Fibroblast of pulmonary artery (primary cell): ENCODE measurements around the gene OSBPL6.

ENCODE experiments used
- DNase-seq: peaks from one replicate; pipeline ENCODE4 v3.0.0-alpha.2; 2010; ENCODE audit warnings: low read depth
- H3K4me3 ChIP-seq: replicated peaks from 2 replicates; pipeline ENCODE4 v1.5.1; 2011; ENCODE audit warnings: low read depth, mild to moderate bottlenecking, control low read depth, low read length, moderate library complexity
- TF ChIP-seq, protein P1 (sequence below): IDR thresholded peaks from 2 replicates; pipeline ENCODE4 v1.5.1; 2011; ENCODE audit warnings: mild to moderate bottlenecking, control low read depth, low read length, inconsistent platforms; ENCODE audit errors: missing control alignments

The OSBPL6 gene

GRCh38 chr2:178385595-178386148 is 191.4 kb downstream of the OSBPL6 start:
- DNase-seq: no peak
- TF ChIP-seq, protein P1, sequence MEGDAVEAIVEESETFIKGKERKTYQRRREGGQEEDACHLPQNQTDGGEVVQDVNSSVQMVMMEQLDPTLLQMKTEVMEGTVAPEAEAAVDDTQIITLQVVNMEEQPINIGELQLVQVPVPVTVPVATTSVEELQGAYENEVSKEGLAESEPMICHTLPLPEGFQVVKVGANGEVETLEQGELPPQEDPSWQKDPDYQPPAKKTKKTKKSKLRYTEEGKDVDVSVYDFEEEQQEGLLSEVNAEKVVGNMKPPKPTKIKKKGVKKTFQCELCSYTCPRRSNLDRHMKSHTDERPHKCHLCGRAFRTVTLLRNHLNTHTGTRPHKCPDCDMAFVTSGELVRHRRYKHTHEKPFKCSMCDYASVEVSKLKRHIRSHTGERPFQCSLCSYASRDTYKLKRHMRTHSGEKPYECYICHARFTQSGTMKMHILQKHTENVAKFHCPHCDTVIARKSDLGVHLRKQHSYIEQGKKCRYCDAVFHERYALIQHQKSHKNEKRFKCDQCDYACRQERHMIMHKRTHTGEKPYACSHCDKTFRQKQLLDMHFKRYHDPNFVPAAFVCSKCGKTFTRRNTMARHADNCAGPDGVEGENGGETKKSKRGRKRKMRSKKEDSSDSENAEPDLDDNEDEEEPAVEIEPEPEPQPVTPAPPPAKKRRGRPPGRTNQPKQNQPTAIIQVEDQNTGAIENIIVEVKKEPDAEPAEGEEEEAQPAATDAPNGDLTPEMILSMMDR: no peak
- no peak overlapping the region for H3K4me3 ChIP-seq

DNA sequence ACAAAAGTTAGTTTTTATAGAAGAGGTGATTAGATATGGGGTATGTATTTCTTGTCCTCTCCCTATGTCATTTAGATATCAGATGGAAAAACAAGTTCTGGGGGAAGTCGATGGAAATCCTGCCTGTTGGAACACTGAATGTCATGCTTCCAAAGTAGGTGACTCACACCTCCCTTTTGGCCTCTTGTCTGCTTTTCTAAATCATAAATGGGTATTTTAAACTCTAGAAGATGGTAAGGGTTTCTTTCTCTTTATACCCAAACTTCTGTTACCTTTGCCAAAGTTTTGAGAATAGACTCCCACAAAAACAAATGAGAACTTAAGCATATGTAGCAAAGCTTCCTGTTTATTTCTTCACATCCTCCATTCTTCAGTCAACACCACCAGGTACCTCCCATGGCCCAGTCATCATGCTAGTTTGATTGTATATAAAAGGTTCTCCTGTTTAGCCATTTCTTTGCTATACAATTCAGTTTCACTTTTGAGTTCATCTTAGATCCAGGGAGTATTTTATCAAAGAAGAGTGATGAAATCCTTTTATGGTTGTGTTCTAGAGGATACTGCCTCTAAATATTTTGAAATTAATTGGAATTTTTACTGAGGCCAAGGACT is 192.8 kb downstream of the OSBPL6 start:
- no peak overlapping the region for H3K4me3 ChIP-seq
- peak; percentile 34 for DNase-seq
- TF ChIP-seq, protein P1: no peak

DNA sequence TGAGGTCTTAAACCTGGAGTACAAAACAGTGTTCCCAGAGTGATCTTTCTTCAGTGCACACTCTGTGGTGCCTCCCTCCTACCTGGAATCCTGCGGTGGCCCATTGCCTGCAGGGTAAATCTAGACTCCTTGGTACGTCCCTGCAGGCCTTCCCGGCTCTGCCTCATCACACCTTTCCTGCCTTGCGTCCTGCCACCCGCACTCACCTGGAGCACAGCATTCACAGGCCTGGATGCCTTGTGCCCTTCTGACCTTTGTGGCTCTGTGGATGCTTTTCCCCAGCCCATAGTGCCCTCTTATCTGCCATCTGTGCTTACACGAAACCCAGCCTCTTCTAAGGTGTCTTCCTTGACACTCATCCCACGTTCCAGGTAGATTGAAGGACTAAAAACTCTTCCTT is 194.0 kb downstream of the OSBPL6 start:
- H3K4me3 ChIP-seq: no peak overlapping the region
- no peak for DNase-seq
- TF ChIP-seq, protein P1: no peak

DNA sequence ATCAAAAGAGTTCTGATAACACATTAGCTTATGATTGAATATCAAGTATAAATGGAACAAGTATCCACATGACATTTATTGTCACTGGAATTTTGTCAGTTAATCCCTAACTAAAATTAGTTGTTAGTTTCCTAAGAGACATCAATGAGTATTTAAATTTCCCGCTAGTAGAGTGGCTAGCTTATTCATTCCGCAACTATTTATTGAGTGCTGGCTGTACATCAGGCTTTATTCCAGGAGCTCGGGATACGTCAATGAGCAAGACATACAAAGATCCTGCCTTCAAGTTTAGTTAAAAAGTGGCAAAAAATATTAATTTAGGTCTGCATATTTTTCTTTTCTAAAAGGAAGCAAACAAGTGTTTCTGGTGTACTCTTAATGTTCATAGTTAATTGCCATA is 197.4 kb downstream of the OSBPL6 start:
- TF ChIP-seq, protein P1: no peak
- H3K4me3 ChIP-seq: no peak overlapping the region
- no peak for DNase-seq

- H3K4me3 ChIP-seq: no peak overlapping the region
- DNase-seq: peak; percentile 31
- TF ChIP-seq, protein P1: no peak
Observed at GRCh38 chr2:178392215-178392614, 197.9 kb downstream of the OSBPL6 start.

- H3K4me3 ChIP-seq: no peak overlapping the region
- no peak for DNase-seq
- TF ChIP-seq, protein P1: no peak
Observed at GRCh38 chr2:178394859-178395258, 200.5 kb downstream of the OSBPL6 start.

- TF ChIP-seq, protein P1: no peak
- no peak overlapping the region for H3K4me3 ChIP-seq
- no peak for DNase-seq
Observed at GRCh38 chr2:178395295-178395694, 201.0 kb downstream of the OSBPL6 start.
